HG03066 (cell line): Measurements from ENCODE around the gene TRMT44.
A peak's percentile ranks its signal among the peaks of the same experiment; 100 is the strongest.

Source experiments
- ATAC-seq: cut with Tn5 transposase; IDR thresholded peaks from one replicate; pipeline ENCODE4 v1.9.1; 2021; ENCODE audit warnings: low read depth; ENCODE audit not compliant: unreplicated experiment

The TRMT44 gene

DNA sequence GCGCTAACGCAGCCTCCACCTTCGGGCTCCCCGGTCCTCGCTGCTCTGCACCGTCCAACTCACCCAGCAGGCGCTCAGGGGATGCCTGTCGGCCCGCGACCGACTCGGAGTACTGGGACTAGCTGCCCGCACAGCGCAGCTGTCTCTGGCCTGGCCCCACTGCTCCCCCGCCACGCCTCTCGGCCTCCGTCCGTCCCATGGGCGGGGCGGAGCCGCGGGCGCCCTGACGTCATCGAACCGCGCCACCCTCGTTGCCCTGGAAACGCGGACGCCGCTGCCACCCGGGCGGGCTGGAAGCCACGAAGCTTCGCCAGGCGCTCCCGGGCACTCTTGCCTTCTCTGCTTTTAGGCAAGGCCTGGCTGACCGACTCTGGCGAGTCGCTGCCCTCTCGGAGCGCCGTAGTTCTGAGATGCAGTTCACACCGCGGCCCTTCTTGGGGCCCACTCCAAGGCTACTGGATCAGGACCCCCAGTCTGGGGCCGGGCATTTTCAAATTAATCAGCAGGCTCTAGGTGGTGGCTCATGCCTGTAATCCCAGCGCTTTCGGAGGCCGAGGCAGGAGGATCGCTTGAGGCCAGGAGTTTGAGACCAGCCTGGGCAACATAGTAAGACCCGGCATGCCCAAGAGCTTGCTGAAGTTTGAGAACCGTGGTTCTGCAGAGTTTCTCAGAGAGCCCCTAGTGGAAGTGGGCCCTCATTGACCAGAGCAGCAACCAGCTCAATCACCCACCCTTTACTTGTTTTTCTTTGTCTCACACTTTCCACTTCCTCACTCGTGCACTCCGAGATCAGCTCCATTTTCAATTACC is 12.1 kb upstream of the TRMT44 start:
- peak; percentile 93 for ATAC-seq

GRCh38 chr4:8431553-8431952 is 9.0 kb upstream of the TRMT44 start:
- no peak for ATAC-seq

- no peak for ATAC-seq
Measured at GRCh38 chr4:8433136-8433535, 7.4 kb upstream of the TRMT44 start.

DNA sequence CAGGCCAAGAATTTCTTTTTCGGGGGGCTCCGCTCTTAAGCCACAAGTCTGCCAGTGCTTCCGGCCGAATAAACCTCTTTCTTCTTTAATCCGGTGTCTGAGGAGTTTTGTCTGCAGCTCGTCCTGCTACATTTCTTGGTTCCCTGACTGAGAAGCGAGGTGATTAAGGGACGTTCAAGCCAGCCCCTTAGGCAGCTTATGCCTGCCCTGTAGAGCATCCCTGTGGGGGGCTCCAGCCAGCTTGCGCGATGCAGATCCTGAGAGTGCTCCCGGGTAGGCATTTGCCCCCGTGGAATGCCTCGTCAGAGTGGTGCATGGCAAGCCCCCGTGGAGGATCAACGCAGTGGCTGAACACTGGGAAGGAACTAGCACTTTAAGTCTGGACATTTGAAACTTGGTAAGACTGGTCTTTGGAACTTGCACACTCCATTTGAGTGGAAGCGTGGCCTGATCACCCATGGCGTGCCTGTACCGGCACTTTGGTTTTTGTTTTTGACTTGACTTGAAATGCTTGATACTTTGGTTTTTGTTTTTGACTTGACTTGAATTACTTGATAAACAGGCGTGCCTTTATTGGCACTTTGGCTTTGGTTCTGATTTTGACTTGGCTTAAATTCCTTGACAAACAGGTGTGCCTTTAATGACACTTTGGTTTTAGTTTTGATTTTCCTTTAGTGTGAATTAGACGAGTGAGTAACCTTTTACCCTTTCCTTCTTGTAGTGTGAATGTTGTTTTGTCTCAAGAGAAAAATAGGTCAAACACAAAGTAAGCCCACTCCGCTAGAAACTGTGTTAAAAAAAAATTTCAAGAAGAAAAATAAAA is 6.1 kb upstream of the TRMT44 start:
- ATAC-seq = no peak

DNA sequence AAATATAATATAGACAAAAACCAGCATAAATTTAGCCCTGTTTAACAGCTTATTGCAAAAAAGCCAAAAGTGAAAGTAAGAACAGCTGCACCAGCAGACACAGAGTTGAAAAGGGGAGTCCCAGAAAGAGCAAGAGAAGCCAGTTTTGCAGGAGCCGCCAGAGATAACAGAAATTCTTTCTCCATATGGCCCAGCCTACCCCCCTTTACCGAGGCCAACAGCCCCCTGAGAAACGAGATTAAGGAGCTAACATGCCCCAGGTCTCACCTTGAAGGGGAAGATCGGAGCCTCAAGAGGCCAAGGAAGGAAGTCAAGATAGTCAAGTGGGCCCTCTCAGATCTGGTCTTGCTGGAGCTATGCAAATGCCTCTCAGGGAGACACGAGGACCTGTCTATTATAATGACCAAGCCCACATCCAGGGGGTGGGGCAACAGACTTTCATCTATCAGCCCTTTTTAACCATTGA is 4.9 kb upstream of the TRMT44 start:
- ATAC-seq = peak; percentile 53

DNA sequence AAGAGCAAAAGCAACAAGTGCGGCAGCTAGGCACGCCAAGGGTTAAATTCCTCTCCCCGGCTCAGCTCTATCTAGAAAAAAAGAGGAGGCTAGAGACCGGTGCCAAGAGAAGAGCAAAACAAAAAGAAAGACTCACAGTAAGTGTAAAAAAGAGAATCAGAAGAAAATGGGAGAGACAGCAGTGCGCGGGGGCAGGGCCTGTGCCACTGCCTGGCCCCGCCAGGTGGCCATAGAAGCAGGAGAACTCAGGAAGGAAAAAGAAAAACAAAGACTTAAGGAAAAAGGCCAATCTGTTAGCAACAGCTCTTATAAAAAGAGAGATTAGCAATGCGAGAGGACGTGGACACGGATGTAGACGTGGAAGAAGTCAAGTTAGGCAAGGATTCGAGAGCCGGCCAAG is 3.3 kb upstream of the TRMT44 start:
- no peak for ATAC-seq

- no peak for ATAC-seq
Measured at GRCh38 chr4:8438743-8439142, 1.8 kb upstream of the TRMT44 start.

GRCh38 chr4:8439168-8439567 is 1.4 kb upstream of the TRMT44 start:
- no peak for ATAC-seq

- peak; percentile 17 for ATAC-seq
Measured at GRCh38 chr4:8439914-8440491, 574 bp upstream of the TRMT44 start.

GRCh38 chr4:8441499-8442091 is 1.0 kb downstream of the TRMT44 start:
- ATAC-seq = no peak

- no peak for ATAC-seq
Measured at GRCh38 chr4:8442596-8443358, 2.2 kb downstream of the TRMT44 start.

GRCh38 chr4:8443801-8444200 is 3.2 kb downstream of the TRMT44 start:
- ATAC-seq = no peak

DNA sequence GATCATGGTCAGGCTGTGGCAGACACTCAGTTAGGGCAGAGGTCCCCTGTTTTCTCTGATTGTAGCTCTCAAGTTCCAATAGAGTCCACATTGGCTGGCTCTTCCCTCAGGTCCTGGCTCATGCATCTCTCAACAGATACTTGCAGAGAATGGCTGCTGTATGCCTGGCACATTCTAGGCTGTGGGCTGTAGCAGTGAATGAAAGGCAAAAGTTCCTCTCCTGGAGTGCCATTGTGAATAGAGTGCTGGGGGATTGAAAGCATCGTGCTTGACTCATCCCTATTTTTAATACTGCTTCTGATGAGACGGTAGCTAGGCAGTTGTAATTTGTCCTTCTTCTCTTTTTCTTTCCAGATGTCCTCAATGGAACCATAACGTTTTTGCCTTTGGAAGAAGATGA is 5.5 kb downstream of the TRMT44 start:
- ATAC-seq = no peak

DNA sequence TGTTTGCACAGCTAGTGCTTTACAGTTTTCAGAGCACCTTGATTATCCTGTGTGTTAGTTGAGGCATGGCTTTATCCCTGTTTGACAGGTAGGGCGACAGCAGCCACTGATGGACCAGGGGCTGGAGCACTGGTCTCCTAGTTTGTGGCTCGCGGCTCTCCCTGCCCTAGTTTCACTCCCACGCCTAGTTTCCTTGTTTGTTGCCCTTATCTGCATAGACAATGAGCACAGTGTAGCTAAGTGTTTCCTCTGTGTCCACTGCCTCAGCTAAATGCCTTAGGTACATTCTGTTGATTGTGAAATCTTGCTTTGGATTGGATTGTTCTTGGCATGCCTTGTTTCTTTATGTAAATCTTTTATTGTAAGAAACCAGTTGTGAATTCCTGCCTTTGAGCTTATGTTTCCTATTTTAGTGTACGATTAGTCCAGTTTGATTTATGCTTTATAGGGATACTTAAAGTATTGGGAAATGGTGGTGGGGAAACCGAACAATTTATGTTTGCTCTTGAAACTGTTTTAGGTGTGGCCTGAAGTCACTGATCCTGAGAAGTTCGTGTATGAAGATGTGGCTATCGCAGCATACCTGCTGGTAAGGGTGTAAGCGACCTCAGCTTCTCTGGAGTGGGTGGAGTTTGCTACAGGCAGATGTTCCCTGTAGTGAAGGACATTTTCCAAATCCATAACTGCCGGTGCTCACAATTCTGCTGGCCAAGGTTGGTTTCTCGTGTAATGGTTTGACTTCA is 11.0 kb downstream of the TRMT44 start:
- no peak for ATAC-seq

GRCh38 chr4:8453957-8454356 is 13.4 kb downstream of the TRMT44 start:
- ATAC-seq = no peak

GRCh38 chr4:8457646-8458252 is 17.2 kb downstream of the TRMT44 start:
- no peak for ATAC-seq

- no peak for ATAC-seq
Measured at GRCh38 chr4:8459867-8460445, 19.4 kb downstream of the TRMT44 start.

DNA sequence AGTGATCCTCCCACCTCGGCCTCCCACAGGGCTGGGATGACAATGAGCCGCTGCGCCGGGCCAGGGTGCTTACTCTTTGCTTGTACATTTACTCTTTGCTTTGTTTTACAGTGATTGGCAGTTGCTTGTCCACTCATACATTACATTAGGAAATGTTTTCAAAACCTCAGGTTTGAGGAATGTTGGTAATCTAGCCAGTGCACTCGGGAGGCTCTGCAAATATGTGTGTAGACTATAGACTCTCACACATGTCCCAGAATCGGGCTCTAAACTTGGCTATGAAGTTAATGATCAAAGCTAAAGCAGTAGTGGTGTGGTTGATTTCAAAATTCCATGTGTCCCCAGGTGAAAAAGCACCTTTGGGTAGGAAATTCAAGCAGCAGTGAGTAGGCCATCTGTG is 20.5 kb downstream of the TRMT44 start:
- ATAC-seq = no peak

DNA sequence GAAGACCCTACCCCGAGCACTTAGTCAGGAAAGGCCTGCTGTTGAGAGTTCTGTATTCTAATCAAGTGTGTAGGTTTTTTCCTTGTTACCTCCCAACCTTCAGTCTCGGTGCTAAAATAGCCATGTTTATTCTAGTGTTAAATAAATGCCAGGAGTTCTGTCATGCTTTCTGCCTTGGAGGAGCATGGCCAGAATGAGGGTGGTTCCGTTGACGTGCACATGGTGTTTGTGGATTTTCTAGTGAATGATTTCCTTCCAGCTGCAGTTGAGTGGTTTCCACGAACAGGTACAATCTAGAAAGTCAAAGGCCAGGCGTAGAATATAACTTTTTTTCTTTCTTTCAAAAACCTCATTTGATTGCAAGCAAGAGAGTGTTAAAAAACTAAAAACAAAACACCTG is 21.0 kb downstream of the TRMT44 start:
- no peak for ATAC-seq
